NB4 (cell line): ENCODE results near the gene ASMTL.
A peak's percentile ranks its signal among the peaks of the same experiment; 100 is the strongest.

Source experiments
- DNase-seq: peaks from one replicate; pipeline ENCODE4 v3.0.0; 2010; ENCODE audit warnings: low read depth
- H3K4me3 ChIP-seq: one replicate; pipeline ENCODE4 v1.5.1; 2011; ENCODE audit warnings: mild to moderate bottlenecking, low read depth, low read length, moderate library complexity
- CTCF ChIP-seq: IDR thresholded peaks from one replicate; pipeline ENCODE4 v1.5.1; 2012; ENCODE audit warnings: low read depth, low read length
- MAX ChIP-seq: IDR thresholded peaks from 2 replicates; pipeline ENCODE4 v1.6.1; 2011; ENCODE audit warnings: low read depth, low read length
- MYC ChIP-seq: IDR thresholded peaks from 2 replicates; pipeline ENCODE4 v1.6.1; 2011; ENCODE audit warnings: low read depth, low read length
- POLR2A ChIP-seq: IDR thresholded peaks from 2 replicates; pipeline ENCODE4 v1.6.1; 2011; ENCODE audit warnings: mild to moderate bottlenecking; ENCODE audit not compliant: insufficient read length; ENCODE audit errors: extremely low read depth

The ASMTL gene

DNA sequence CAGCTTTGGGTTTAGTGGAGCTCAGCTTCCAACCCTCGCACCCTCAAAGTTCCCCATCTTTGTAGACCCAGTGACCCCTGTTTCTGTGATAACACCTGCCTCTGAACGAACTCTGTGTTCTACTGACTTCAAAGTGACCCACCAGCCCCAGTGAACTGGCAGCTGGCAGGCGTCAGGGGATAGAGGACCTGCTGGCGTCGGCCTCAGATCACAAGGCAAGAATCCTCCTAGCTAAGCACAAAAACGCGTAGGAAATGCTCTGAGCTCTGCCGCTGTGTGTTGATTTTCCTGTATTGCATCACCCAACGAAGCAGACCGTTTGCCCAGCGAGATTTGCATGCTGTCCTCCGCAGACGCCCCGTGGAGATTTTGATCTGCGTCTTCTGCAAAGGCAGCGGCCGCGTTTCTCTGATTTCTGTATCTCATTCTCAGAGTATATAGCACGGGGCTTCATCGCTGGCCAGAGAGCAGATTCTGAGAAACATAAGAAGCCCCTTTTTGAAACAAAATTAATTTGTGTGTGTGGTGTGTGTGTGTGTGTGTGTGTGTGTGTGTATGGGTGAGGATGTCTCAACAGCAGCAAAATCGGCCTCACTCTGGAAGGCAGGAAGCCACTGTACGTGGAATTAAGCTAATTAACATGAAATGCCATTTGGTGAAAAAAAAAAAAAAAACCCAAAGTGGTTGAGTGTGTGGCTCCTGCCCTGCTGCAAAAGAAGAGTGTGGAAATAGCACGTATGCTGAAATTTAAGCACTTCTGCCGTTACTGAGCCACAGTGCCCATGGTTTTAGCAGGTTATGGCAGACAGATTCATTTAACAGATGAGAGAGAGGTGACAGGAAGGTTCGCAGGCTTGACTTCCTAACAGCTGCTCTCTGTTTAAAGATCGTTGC is 29.2 kb upstream of the ASMTL start:
- peak overlapping the region; percentile 28 for H3K4me3 ChIP-seq
- peak; percentile 94 for DNase-seq
- TF ChIP-seq CTCF (no peak), MAX (peak; percentile 87), MYC (peak; percentile 79), POLR2A (no peak)

GRCh38 chrX:1480082-1480785 is 27.5 kb upstream of the ASMTL start:
- no peak for TF ChIP-seq MYC
- TF ChIP-seq CTCF, result no peak
- DNase-seq, result no peak
- H3K4me3 ChIP-seq, result no peak overlapping the region

DNA sequence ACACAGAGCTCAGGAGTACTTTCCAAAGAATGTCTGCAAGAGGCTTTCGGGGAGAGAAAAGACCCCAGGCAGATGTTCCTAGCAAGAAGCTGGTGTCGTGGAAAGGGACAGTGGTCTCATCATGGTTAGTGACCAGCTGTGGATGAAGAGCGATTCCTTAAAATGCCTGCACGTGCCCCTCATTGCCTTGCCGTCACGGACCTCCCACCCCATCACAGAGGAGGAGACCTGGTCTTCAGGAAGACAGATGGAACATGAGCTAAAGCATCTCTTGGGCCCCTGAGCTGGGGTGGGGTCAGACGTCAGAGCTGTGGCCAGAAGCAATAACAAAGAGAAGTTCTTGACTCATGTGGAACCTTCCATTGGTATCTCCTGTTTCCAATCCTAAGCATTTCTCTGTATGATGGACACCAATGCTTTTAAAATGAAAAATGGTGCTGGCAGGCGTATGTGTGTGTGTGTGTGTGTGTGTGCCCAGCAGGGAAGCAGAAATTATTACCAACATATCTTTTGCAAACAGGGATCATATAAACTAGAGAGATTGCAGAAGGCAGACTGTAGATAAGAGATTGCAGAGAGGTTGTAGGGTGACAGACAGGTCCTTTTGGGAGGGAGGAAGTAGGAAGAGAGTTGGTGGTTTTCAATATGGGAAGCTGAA is 25.2 kb upstream of the ASMTL start:
- TF ChIP-seq CTCF, result no peak
- no peak for TF ChIP-seq MYC
- no peak for TF ChIP-seq MAX
- TF ChIP-seq POLR2A, result no peak
- H3K4me3 ChIP-seq, result no peak overlapping the region
- no peak for DNase-seq

DNA sequence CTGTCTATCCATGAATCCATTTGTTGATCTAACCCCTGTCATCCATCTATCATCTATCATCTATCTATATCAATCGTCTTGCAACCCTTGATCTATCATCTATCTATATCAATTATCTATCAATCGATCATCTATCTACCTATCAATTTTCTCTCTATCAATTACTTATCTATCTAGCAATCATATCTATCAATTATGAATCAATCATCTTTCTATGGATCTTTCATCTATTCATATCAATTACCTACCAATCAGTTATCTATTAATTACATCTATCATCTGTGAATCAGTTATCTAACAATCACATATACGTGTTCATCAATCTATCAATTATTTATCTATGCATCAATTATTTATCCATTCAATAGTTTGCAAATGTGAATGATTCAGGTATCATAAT is 24.5 kb upstream of the ASMTL start:
- no peak for TF ChIP-seq MAX
- TF ChIP-seq CTCF, result no peak
- no peak for TF ChIP-seq MYC
- TF ChIP-seq POLR2A, result no peak
- no peak overlapping the region for H3K4me3 ChIP-seq
- no peak for DNase-seq

DNA sequence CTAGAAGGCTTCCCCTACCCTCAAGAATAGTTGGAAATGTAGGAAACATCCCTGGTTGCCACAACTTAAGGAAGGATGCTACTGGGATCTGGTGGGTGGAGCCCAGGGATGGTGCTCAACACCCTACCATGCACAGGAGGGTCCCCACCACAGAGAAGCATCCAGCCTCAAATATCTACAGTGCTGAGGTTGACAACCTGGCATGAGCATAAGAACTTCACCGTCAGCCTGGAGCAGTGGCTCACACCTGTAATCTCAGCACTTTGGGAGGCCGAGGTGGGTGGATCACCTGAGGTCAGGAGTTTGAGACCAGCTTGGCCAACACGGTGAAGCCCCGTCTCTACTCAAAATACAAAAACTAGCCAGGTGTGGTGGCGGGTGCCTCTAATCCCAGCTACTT is 24.0 kb upstream of the ASMTL start:
- no peak for DNase-seq
- TF ChIP-seq POLR2A (no peak), MYC (no peak), MAX (no peak)
- no peak overlapping the region for H3K4me3 ChIP-seq

- no peak for TF ChIP-seq MAX
- TF ChIP-seq MYC, result no peak
- no peak for TF ChIP-seq POLR2A
- no peak for TF ChIP-seq CTCF
- no peak for DNase-seq
- no peak overlapping the region for H3K4me3 ChIP-seq
Measured at GRCh38 chrX:1475881-1476280, 23.2 kb upstream of the ASMTL start.
